Common myeloid progenitor, CD34-positive (primary cell): ENCODE results near the gene LPP.

Source experiments
- CTCF ChIA-PET: fragments of 350-600 bp; sonication (Branson Sonifier 250); formaldehyde crosslinking; loops from one replicate; lab custom pipeline; 2021; ENCODE audit warnings: antibody characterized with exemption; lab: Charles Lee
- POLR2A ChIA-PET: fragments of 350-600 bp; sonication (Branson Sonifier 250); formaldehyde crosslinking; loops from one replicate; lab custom pipeline; 2021; ENCODE audit warnings: antibody characterized with exemption; lab: Charles Lee
- DNase-seq, 3 donors: peaks; one replicate each; pipeline versions ENCODE4 v3.0.0 to v3.0.0-alpha.2; 2013
- H3K27ac ChIP-seq, 2 experiments: 1 replicate in 1 of 2; 2 replicates in 1 of 2; pipeline ENCODE4 v1.7.0; 2013; ENCODE audit warnings: inconsistent platforms in 2 of 2, low read length in 2 of 2, mild to moderate bottlenecking in 2 of 2, low read depth in 1 of 2, moderate library complexity in 1 of 2; ENCODE audit not compliant: severe bottlenecking in 2 of 2, insufficient read depth in 1 of 2, poor library complexity in 1 of 2
- H3K27me3 ChIP-seq, 5 experiments: replicated peaks in 2 of 5; 1 replicate in 3 of 5; 2 replicates in 2 of 5; pipeline versions ENCODE4 v1.6.1 to v1.7.0; 2013; ENCODE audit warnings: low read length in 4 of 5, mild to moderate bottlenecking in 2 of 5, moderate library complexity in 2 of 5, inconsistent platforms in 1 of 5; ENCODE audit not compliant: insufficient read depth in 5 of 5, control insufficient read depth in 4 of 5
- H3K36me3 ChIP-seq, 4 experiments: 1 replicate in 2 of 4; 2 replicates in 2 of 4; pipeline versions ENCODE4 v1.6.1 to v1.7.0; 2013; ENCODE audit warnings: low read length in 3 of 4, control low read depth in 1 of 4, mild to moderate bottlenecking in 1 of 4; ENCODE audit not compliant: control insufficient read depth in 4 of 4, insufficient read depth in 4 of 4
- H3K4me1 ChIP-seq, 4 experiments: 1 replicate in 3 of 4; 2 replicates in 1 of 4; pipeline versions ENCODE4 v1.6.1 to v1.7.1; 2013; ENCODE audit warnings: low read length in 3 of 4, mild to moderate bottlenecking in 3 of 4, control low read depth in 1 of 4, inconsistent platforms in 1 of 4, moderate library complexity in 1 of 4; ENCODE audit not compliant: control insufficient read depth in 4 of 4, insufficient read depth in 4 of 4; ENCODE audit errors: control extremely low read depth in 1 of 4
- H3K4me3 ChIP-seq, 7 experiments: 1 replicate in 4 of 7; 2 replicates in 3 of 7; pipeline versions ENCODE4 v1.5.1 to v1.7.0; 2013; ENCODE audit warnings: mild to moderate bottlenecking in 7 of 7, low read length in 6 of 7, moderate library complexity in 6 of 7, inconsistent platforms in 2 of 7, low read depth in 2 of 7, control low read depth in 1 of 7; ENCODE audit not compliant: insufficient read depth in 4 of 7, control insufficient read depth in 1 of 7; ENCODE audit errors: extremely low read depth in 1 of 7
- H3K9me3 ChIP-seq, 5 experiments: 1 replicate in 4 of 5; 2 replicates in 1 of 5; pipeline versions ENCODE4 v1.6.1 to v1.7.1; 2013; ENCODE audit warnings: low read length in 4 of 5, mild to moderate bottlenecking in 2 of 5, inconsistent platforms in 1 of 5, low read depth in 1 of 5, moderate library complexity in 1 of 5; ENCODE audit not compliant: control insufficient read depth in 4 of 5, insufficient read depth in 2 of 5; ENCODE audit errors: control extremely low read depth in 1 of 5
- WGBS: methylation state at CpG from one replicate; pipeline ENCODE4 v1.1.5; 2013; ENCODE audit not compliant: insufficient coverage; 5-methylcytosine and 5-hydroxymethylcytosine counted together

Gene LPP

DNA sequence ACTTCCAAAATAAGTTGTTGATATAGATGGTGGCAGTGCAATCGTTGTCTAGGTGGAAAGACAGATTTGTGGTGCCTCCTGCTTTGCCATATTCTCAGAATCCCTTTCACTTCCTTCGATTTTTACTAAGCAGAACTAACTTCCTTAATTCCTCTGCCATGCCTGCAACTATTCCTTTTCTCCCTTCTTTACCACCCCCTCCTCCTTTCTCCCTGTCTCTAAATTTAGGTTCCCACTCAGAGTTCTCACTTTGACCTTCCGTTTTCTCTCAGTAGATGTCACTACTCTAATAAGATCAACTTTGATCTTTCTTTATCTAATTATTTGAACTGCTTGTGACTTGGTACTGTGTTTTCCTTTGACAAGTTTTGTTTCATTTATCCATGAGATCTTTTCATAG, 351.2 kb downstream of the LPP start:
- no peak overlapping the region for H3K27ac ChIP-seq
- 100% methylated on average over 1 of the region's 3 CpGs for WGBS
- H3K27me3 ChIP-seq: no peaks in the 10 kb centered on the region
- peaks cover 6 to 20% (median 16%) of the 10 kb centered on the region in 4 experiments for H3K4me1 ChIP-seq
- no peak for DNase-seq
- H3K36me3 ChIP-seq: peaks cover 0 to 4% (median 1%) of the 10 kb centered on the region in 4 experiments
- H3K4me3 ChIP-seq: no peak overlapping the region
- ChIA-PET POLR2A (no interaction called here), CTCF (no interaction called here)
- H3K9me3 ChIP-seq: peaks cover 5 to 28% (median 7%) of the 10 kb centered on the region in 5 experiments

GRCh38 chr3:188505911-188506310, 352.0 kb downstream of the LPP start:
- POLR2A ChIA-PET: no interaction called here
- H3K27me3 ChIP-seq: no peaks in the 10 kb centered on the region
- peaks cover 0 to 4% (median 1%) of the 10 kb centered on the region in 4 experiments for H3K36me3 ChIP-seq
- no peak for DNase-seq
- 100% methylated on average over 1 of the region's 2 CpGs for WGBS
- CTCF ChIA-PET: no interaction called here
- no peak overlapping the region for H3K4me3 ChIP-seq
- H3K27ac ChIP-seq: no peak overlapping the region
- peaks cover 6 to 20% (median 16%) of the 10 kb centered on the region in 4 experiments for H3K4me1 ChIP-seq
- peaks cover 5 to 28% (median 7%) of the 10 kb centered on the region in 5 experiments for H3K9me3 ChIP-seq

- Histone ChIP-seq H3K27me3 (no peaks in the 10 kb centered on the region), H3K9me3 (peaks cover 5 to 28% (median 7%) of the 10 kb centered on the region in 5 experiments), H3K27ac (no peak overlapping the region), H3K4me1 (peaks cover 6 to 20% (median 16%) of the 10 kb centered on the region in 4 experiments), H3K4me3 (no peak overlapping the region), H3K36me3 (peaks cover 0 to 4% (median 1%) of the 10 kb centered on the region in 4 experiments)
- POLR2A ChIA-PET: no interaction called here
- CTCF ChIA-PET: no interaction called here
- no CpG with 5 or more reads among the region's 1 CpG for WGBS
- no peak for DNase-seq
Measured at GRCh38 chr3:188506446-188506845, 352.5 kb downstream of the LPP start.

DNA sequence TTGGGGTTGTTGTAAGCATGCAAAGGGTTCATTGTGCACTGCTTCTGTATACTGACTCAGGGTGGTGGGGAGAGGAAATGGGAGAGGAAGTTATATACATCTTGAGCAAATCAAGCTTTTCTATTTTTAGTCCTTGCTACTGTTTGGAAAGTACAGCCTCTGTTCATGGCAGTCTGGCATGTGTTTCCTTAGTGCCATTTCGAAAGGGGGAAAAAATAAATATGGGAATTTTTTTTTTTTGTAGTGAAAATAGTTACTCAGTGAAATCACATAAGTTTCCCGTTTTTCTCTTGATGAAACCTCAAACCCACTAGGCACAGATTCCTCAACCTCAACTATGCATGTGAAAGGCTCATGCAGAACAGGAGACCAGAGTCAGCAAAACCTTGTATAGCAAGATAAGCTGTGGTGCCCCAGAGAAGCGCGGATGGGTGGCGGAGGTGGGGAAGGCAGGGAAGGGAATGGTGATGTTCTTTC, 353.3 kb downstream of the LPP start:
- DNase-seq: peak; percentile 2 to 54 (median 51)
- Histone ChIP-seq H3K4me1 (peaks cover 6 to 20% (median 16%) of the 10 kb centered on the region in 4 experiments), H3K9me3 (peaks cover 4 to 24% (median 7%) of the 10 kb centered on the region in 5 experiments), H3K4me3 (peak overlapping the region in 3 of 7 experiments; percentile 14 to 56 (median 24)), H3K27ac (no peak overlapping the region), H3K27me3 (no peaks in the 10 kb centered on the region), H3K36me3 (peaks cover 0 to 4% (median 1%) of the 10 kb centered on the region in 4 experiments)
- 4% methylated on average over 5 of the region's 5 CpGs for WGBS
- POLR2A ChIA-PET: interaction anchor here (0.6 kb wide), 1 partner anchor 22 kb away, joined by 3 read pairs; no protein-coding TSS in a partner anchor
- CTCF ChIA-PET: no interaction called here

DNA sequence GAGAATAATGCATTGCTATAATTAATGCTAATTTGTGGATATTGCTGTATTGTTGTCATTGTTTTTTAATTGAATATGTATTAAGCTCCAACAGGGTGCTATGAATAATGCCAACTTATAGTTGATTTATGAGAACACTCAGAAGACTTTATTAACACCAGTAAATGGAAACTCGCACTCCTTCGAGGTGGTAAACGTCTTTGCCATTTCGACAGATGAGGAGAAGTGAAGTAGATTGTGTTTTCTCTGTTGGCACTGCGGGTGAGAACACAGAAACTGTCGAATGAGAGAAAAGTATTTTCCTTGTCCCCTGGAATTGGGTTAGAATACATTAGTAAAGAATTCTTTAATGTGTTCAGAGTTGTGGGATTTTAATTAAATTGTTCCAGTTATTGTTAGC, 354.5 kb downstream of the LPP start:
- ChIA-PET POLR2A (no interaction called here), CTCF (no interaction called here)
- no peak for DNase-seq
- peaks cover 2 to 16% (median 7%) of the 10 kb centered on the region in 5 experiments for H3K9me3 ChIP-seq
- WGBS: 96% methylated on average over 6 of the region's 6 CpGs
- no peak overlapping the region for H3K27ac ChIP-seq
- H3K4me1 ChIP-seq: peaks cover 6 to 20% (median 16%) of the 10 kb centered on the region in 4 experiments
- H3K4me3 ChIP-seq: no peak overlapping the region
- no peaks in the 10 kb centered on the region for H3K27me3 ChIP-seq
- H3K36me3 ChIP-seq: peaks cover 0 to 4% (median 1%) of the 10 kb centered on the region in 4 experiments

- Histone ChIP-seq H3K4me3 (no peak overlapping the region), H3K4me1 (peaks cover 6 to 20% (median 16%) of the 10 kb centered on the region in 4 experiments), H3K36me3 (peaks cover 0 to 2% (median under 1%) of the 10 kb centered on the region in 4 experiments), H3K9me3 (peaks cover 2 to 7% (median 5%) of the 10 kb centered on the region in 5 experiments), H3K27me3 (no peaks in the 10 kb centered on the region), H3K27ac (no peak overlapping the region)
- DNase-seq: no peak
- no CpG with 5 or more reads among the region's 3 CpGs for WGBS
- POLR2A ChIA-PET: no interaction called here
- CTCF ChIA-PET: no interaction called here
Measured at GRCh38 chr3:188509316-188509715, 355.4 kb downstream of the LPP start.

DNA sequence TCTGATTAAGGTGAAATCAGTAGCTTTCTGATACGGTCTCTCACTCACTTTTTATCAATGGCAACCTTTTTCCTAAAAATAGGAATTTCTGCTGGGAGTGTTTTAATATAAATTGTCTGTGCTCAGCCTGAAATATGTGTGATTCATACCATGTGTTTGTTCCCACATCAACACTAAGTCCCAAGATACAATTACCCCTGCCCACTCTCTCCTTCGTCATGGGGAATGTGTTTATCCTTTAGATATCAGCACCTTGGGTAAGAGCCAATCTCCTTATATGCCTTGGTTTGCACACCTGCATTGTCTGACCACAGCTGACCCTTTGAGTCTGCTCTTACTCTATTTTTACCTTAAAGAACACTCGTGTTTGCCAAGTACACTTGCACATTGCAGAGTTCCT, 356.4 kb downstream of the LPP start:
- H3K4me1 ChIP-seq: peaks cover 6 to 20% (median 16%) of the 10 kb centered on the region in 4 experiments
- no peak overlapping the region for H3K4me3 ChIP-seq
- H3K27me3 ChIP-seq: no peaks in the 10 kb centered on the region
- no peaks in the 10 kb centered on the region for H3K9me3 ChIP-seq
- ChIA-PET CTCF (interaction anchor here (0.7 kb wide), 1 partner anchor 569 kb away, joined by 3 read pairs; no protein-coding TSS in a partner anchor), POLR2A (no interaction called here)
- no CpG with 5 or more reads among the region's 3 CpGs for WGBS
- no peaks in the 10 kb centered on the region for H3K36me3 ChIP-seq
- no peak for DNase-seq
- no peak overlapping the region for H3K27ac ChIP-seq
